Type B pancreatic cell (in vitro differentiated cells): ENCODE data around the gene MXRA7. TPM values are rescaled to one million over a fixed set of nuclear protein-coding genes. Genes with fewer than 3 reads are reported as not detected.

ENCODE experiments used
- DNase-seq: peaks from one replicate; pipeline ENCODE4 v3.0.0; 2021; ENCODE audit warnings: mixed read lengths; ENCODE audit not compliant: unreplicated experiment; ENCODE audit errors: extremely low spot score
- H3K27ac Mint-ChIP-seq: 2 replicates; pipeline ENCODE4 v1.8.0; 2021; ENCODE audit warnings: mild to moderate bottlenecking, mixed read lengths
- H3K27me3 Mint-ChIP-seq: 2 replicates; pipeline ENCODE4 v1.8.0; 2021; ENCODE audit warnings: mixed read lengths
- H3K36me3 Mint-ChIP-seq: 2 replicates; pipeline ENCODE4 v1.8.0; 2021; ENCODE audit warnings: mixed read lengths
- H3K4me1 Mint-ChIP-seq: one replicate; pipeline ENCODE4 v1.8.0; 2021; ENCODE audit warnings: mixed read lengths; ENCODE audit not compliant: unreplicated experiment
- H3K4me3 Mint-ChIP-seq: 2 replicates; pipeline ENCODE4 v1.8.0; 2021; ENCODE audit warnings: mild to moderate bottlenecking, mixed read lengths
- H3K9me3 Mint-ChIP-seq: 2 replicates; pipeline ENCODE4 v1.8.0; 2021; ENCODE audit warnings: mixed read lengths
- total RNA-seq: library from RNA; stranded (reverse); gene quantifications from 2 replicates; pipeline ENCODE4 v1.2.1, GENCODE V29; 2021; ENCODE audit warnings: low replicate concordance
- TF ChIP-seq, protein P1 (sequence below): fragments of 200-600 bp; sonication (generic); conservative IDR thresholded peaks from 2 replicates; pipeline ENCODE4 v1.5.0; 2021; ENCODE audit warnings: antibody characterized with exemption, mild to moderate bottlenecking

Gene MXRA7
- total RNA-seq, 1 donor from 2014 or later, result 75.0 TPM

DNA sequence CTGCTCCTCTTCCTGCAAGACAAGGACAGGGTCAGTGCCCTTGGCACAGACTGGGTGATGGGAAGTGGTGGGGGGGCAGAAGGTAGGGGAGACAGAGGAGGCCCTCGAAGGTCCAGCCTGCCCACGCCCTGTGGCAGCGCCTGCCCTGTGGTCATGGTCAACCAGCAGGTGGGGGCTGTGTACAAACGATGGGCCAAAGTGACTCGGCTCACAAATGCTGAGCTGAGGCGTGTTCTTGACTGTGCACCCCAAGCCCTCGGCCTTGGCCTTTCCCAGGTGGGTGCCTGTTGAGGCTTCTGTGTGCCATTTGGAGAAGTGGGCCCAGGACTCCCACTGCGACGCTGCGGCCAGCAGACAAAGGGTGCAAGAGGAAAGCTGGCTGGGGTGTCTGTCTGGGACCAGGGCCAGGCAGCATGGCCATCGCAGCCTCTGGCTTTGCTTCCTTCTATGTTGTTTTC is 22.6 kb downstream of the MXRA7 start:
- Mint-ChIP-seq H3K27me3 (no peaks in the 10 kb centered on the region), H3K27ac (peak overlapping the region; percentile 79), H3K4me1 (peaks cover 44% of the 10 kb centered on the region), H3K36me3 (peaks cover 14% of the 10 kb centered on the region), H3K9me3 (no peaks in the 10 kb centered on the region), H3K4me3 (peak overlapping the region; percentile 0)
- TF ChIP-seq, protein P1, sequence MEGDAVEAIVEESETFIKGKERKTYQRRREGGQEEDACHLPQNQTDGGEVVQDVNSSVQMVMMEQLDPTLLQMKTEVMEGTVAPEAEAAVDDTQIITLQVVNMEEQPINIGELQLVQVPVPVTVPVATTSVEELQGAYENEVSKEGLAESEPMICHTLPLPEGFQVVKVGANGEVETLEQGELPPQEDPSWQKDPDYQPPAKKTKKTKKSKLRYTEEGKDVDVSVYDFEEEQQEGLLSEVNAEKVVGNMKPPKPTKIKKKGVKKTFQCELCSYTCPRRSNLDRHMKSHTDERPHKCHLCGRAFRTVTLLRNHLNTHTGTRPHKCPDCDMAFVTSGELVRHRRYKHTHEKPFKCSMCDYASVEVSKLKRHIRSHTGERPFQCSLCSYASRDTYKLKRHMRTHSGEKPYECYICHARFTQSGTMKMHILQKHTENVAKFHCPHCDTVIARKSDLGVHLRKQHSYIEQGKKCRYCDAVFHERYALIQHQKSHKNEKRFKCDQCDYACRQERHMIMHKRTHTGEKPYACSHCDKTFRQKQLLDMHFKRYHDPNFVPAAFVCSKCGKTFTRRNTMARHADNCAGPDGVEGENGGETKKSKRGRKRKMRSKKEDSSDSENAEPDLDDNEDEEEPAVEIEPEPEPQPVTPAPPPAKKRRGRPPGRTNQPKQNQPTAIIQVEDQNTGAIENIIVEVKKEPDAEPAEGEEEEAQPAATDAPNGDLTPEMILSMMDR, result no peak
- no peak for DNase-seq

DNA sequence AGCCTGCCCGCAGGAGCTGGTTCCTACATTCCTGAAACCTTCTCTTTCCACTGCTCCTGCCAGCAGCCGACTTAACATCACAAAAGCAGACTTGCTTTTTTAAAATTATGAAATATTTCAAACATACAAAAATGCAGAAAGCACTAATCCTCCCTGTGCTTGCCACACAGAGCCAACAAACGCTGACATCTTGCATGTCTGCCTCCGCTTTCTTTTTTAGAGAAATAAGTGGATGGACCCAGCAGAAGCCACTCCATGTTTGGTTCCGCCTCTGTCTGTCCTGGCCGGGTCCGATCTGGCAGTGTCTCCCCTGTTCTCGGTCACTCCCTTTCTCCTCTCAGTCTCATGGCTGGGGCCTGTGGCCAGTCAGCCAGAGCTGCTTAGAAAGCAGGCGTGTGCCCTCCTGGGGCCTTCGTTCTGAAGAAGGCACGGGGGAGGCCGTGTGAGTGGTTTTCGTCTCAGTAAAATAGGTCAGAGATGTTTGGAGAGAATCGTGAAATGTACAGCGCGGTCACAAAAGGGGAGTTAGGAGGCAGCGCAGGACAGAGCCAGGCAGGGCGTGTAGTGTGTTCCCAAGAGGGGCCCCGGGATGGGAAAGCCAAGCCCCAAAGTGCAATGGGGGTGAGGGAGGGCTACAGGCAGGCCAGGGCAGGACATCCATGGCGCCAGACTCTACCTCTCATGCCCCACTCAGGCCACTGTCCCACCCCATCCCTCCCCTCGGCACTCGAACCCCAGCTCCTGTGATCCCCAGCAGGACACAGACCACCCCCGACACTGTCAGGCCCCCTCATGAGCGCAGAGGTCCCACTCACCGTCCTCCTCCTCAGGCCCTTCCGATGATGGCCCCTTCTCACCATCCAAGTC is 23.2 kb downstream of the MXRA7 start:
- TF ChIP-seq, protein P1, result no peak
- DNase-seq, result no peak
- Mint-ChIP-seq H3K4me3 (peak overlapping the region; percentile 54), H3K27me3 (no peaks in the 10 kb centered on the region), H3K4me1 (peaks cover 41% of the 10 kb centered on the region), H3K9me3 (no peaks in the 10 kb centered on the region), H3K27ac (no peak overlapping the region), H3K36me3 (peaks cover 14% of the 10 kb centered on the region)

DNA sequence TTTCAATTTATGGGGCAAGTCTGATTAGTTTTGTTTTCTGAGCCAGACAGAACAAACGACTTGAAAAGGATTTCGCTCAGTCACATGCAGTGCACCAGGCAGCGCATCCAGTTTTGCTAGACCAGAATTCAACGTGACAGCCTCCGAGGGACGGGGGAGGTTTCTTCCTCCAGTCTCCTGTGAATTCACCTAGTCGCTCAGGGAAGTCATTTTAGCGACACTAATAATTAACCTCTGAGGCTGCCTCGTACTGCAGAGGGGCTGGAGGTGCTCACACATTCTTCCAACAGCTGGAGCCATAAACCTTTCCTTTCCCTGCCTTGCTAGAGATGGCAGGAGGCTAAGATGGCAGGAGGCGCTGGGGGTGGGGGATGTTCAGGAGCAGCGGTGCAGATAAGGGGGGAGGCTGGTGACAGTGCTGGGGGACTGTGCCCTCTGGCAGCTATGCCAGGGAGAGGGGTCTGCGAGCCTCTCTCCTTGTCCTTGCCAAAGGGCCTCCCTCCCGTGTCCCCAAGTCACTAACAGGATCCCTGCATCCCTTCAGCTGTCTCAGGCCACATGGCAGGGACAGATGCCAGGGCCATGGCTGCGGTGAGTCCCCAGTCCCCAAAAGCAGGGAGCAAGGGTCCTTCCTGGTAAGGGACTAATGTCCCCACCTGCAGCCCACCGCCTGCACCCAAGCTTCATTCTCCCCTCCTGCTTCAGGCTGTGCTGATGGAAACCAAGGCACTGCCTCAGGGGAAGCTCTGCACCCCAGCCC is 24.0 kb downstream of the MXRA7 start:
- DNase-seq, result no peak
- Mint-ChIP-seq H3K27me3 (no peaks in the 10 kb centered on the region), H3K36me3 (peaks cover 13% of the 10 kb centered on the region), H3K4me3 (peak overlapping the region; percentile 45), H3K4me1 (peaks cover 47% of the 10 kb centered on the region), H3K9me3 (no peaks in the 10 kb centered on the region), H3K27ac (peak overlapping the region; percentile 73)
- TF ChIP-seq, protein P1, result no peak

DNA sequence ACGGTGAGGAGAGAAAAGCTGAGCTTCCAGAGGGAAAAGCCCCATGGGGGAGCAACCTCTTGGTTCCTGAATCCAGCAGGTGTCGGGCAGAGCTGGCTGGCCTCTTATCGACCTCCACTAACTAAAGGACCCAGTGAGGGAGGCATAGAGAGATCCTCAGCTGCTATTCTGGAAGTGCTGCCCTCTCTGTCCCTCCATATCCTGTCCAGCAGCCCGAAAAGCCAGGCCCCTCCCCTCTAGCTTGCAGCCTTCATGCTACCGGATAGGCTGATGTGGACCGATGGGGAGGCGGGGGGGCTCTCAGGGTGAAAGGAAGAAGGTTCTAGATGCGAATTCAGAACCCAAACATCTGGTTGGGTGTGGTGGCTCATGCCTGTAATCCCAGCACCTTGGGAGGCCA is 24.9 kb downstream of the MXRA7 start:
- no peak for DNase-seq
- Mint-ChIP-seq H3K27ac (no peak overlapping the region), H3K9me3 (no peaks in the 10 kb centered on the region), H3K4me1 (peaks cover 47% of the 10 kb centered on the region), H3K4me3 (no peak overlapping the region), H3K36me3 (peaks cover 12% of the 10 kb centered on the region), H3K27me3 (no peaks in the 10 kb centered on the region)
- TF ChIP-seq, protein P1, result no peak

DNA sequence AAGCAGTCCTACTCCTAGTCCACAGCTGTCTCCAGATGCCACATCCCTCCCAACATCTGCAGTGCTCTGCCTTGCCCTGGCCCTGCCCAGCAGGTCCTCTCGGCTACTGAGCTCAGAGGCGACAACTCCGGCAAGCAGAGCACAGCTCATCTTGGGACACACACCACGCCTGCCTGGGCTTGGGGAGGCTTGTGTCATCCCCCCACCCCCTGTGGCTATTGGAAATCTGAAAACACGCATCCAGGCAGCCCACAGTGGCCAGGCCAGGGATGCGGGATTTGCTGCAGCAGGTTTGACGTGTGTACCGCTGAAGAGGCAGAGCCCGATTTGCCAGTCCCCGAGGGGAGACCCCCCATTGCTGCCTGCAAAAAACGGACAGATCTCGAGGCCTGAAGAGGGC is 25.4 kb downstream of the MXRA7 start:
- H3K4me3 Mint-ChIP-seq, result no peak overlapping the region
- no peak for DNase-seq
- no peak overlapping the region for H3K27ac Mint-ChIP-seq
- TF ChIP-seq, protein P1, result no peak
- no peaks in the 10 kb centered on the region for H3K27me3 Mint-ChIP-seq
- peaks cover 44% of the 10 kb centered on the region for H3K4me1 Mint-ChIP-seq
- H3K9me3 Mint-ChIP-seq, result no peaks in the 10 kb centered on the region
- H3K36me3 Mint-ChIP-seq, result peaks cover 12% of the 10 kb centered on the region
